Stimulated activated naive B cell treated with anti-CD40 and anti-IgM and Interleukin-4, amounts not matched to agents 10 μg/mL and 1 μg/mL and 100 μg/mL, for 72 hours (primary cell): ENCODE measurements around the gene TMEM181.
"Not testable (repeated sequence)": the region's sequence is repeated elsewhere in the genome, so short reads cannot be mapped to it uniquely, and the experiment has no call there.

ENCODE experiments used
- ATAC-seq, 2 donors: fragments of 150-1000 bp; cut with Tn5 transposase; replicated peaks; 2 replicates each; pipeline ENCODE4 v1.10.0; 2021; ENCODE audit warnings: moderate library complexity in 1 of 2
- DNase-seq: peaks from one replicate; pipeline ENCODE4 v3.0.0; 2021
- H3K27ac Mint-ChIP-seq: one replicate; pipeline ENCODE4 v1.8.0; 2022; ENCODE audit warnings: mild to moderate bottlenecking, mixed read lengths
- H3K27me3 Mint-ChIP-seq, 2 donors: one replicate each; pipeline ENCODE4 v1.8.0; 2022; ENCODE audit warnings: mixed read lengths in 2 of 2
- H3K36me3 Mint-ChIP-seq, 2 donors: one replicate each; pipeline ENCODE4 v1.8.0; 2022; ENCODE audit warnings: mixed read lengths in 2 of 2, mild to moderate bottlenecking in 1 of 2
- H3K4me1 Mint-ChIP-seq, 2 donors: one replicate each; pipeline ENCODE4 v1.8.0; 2022; ENCODE audit warnings: mixed read lengths in 2 of 2, mild to moderate bottlenecking in 1 of 2
- H3K4me3 Mint-ChIP-seq, 2 donors: one replicate each; pipeline ENCODE4 v1.8.0; 2022; ENCODE audit warnings: mild to moderate bottlenecking in 2 of 2, mixed read lengths in 2 of 2, moderate library complexity in 1 of 2
- H3K9me3 Mint-ChIP-seq, 2 donors: one replicate each; pipeline ENCODE4 v1.8.0; 2022; ENCODE audit warnings: mixed read lengths in 2 of 2, mild to moderate bottlenecking in 1 of 2

Gene TMEM181

GRCh38 chr6:158660333-158660754, 100.5 kb downstream of the TMEM181 start:
- Mint-ChIP-seq H3K27ac (no peak overlapping the region), H3K4me1 (peaks cover 10 to 30% of the 10 kb centered on the region in 2 donors), H3K9me3 (no peaks in the 10 kb centered on the region), H3K27me3 (peaks cover 22 to 34% of the 10 kb centered on the region in 2 donors), H3K4me3 (no peak overlapping the region), H3K36me3 (peaks cover 9 to 33% of the 10 kb centered on the region in 2 donors)
- no peak for DNase-seq
- ATAC-seq = peak; percentile 71 to 81

- Mint-ChIP-seq H3K36me3 (peaks cover 3 to 25% of the 10 kb centered on the region in 2 donors), H3K4me3 (no peak overlapping the region), H3K9me3 (no peaks in the 10 kb centered on the region), H3K4me1 (peaks cover 11 to 26% of the 10 kb centered on the region in 2 donors), H3K27ac (no peak overlapping the region), H3K27me3 (peaks cover 13 to 27% of the 10 kb centered on the region in 2 donors)
- ATAC-seq (no peak), DNase-seq (no peak)
Measured at GRCh38 chr6:158661156-158661685, 101.3 kb downstream of the TMEM181 start.

GRCh38 chr6:158662607-158662953, 102.7 kb downstream of the TMEM181 start:
- Mint-ChIP-seq H3K9me3 (no peaks in the 10 kb centered on the region), H3K4me1 (peaks cover 24 to 37% of the 10 kb centered on the region in 2 donors), H3K36me3 (peaks cover 3 to 32% of the 10 kb centered on the region in 2 donors), H3K4me3 (no peak overlapping the region), H3K27me3 (peaks cover 12 to 25% of the 10 kb centered on the region in 2 donors), H3K27ac (no peak overlapping the region)
- ATAC-seq (no peak), DNase-seq (no peak)

DNA sequence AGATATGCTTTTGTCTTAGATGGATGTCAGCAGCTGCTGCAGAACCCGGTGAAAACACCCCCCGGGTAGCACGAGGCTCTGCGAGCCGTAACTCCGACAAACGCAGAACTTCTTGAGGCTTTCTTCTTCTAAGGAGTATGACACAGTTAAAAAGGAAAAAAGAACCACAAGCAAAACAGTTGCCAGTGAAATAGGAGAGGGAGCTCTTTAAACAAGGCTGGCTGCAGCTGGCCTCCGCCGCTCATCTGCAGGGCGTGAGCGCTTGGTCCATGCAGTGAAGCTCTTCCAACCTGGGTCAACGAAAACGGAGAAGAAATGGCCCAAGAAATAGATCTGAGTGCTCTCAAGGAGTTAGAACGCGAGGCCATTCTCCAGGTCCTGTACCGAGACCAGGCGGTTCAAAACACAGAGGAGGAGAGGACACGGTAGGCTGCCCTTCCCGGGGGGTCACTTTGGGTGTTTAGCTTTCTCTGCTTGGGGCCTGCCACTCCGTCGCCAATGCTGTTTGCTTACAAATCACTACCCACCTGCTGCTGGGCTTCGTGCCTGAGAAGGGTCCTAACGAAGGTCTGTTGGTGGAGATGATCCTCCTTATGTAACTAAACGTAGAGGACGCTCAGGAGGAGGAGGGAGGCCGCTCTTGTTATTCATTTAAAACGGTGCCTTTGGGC, 103.2 kb downstream of the TMEM181 start:
- DNase-seq = no peak
- Mint-ChIP-seq H3K27me3 (peaks cover 12 to 25% of the 10 kb centered on the region in 2 donors), H3K36me3 (peaks cover 3 to 35% of the 10 kb centered on the region in 2 donors), H3K27ac (no peak overlapping the region), H3K4me3 (peak overlapping the region in 1 of 2 donors; percentile 3), H3K4me1 (peaks cover 26 to 42% of the 10 kb centered on the region in 2 donors), H3K9me3 (no peaks in the 10 kb centered on the region)
- ATAC-seq = no peak

DNA sequence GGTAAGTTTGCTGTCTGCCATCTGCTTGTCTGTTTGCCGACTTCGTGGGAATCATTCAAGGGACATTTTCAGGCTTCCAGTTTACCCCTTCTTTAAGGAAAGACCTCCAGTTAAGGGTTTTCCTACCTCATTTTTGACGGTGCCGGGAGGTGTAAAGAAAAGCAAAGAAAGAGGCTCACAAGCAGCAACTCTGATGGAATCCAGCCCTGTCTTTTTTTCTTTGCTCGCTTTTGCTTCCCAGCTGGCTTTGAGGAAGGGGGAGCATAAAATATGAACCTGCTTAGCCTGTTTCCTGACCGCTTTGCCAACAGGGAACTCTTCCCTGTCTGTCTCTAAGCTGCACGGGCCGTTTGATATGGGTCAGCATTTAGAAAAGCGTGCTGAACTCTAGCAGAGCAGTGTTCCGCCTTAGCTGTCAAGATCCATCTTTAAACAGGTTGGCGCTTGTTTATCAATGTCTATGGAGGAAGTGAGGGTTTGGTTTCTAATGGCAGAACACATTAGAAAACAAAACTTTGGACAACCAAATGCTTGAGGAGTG, 103.8 kb downstream of the TMEM181 start:
- no peak overlapping the region for H3K4me3 Mint-ChIP-seq
- H3K36me3 Mint-ChIP-seq = peaks cover 5 to 39% of the 10 kb centered on the region in 2 donors
- no peak for ATAC-seq

DNA sequence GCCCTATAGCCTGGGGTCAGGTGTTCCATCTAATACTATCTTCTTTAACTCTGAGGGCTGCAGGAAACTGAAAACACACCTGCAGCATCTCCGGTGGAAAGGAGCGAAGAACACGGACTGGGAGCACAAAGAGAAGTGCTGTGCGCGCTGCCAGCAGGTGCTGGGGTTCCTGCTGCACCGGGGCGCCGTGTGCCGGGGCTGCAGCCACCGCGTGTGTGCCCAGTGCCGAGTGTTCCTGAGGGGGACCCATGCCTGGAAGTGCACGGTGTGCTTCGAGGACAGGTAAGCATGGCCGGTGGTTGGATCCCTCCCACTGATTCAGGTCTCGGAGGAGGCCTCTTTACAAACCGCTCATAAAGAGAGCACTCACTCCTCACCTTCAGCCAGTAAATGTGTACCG, 105.4 kb downstream of the TMEM181 start:
- ATAC-seq (no peak), DNase-seq (no peak)
- no peak overlapping the region for H3K27ac Mint-ChIP-seq
- no peaks in the 10 kb centered on the region for H3K9me3 Mint-ChIP-seq
- peaks cover 12 to 25% of the 10 kb centered on the region in 2 donors for H3K27me3 Mint-ChIP-seq
- H3K4me1 Mint-ChIP-seq = peaks cover 27 to 38% of the 10 kb centered on the region in 2 donors
- H3K36me3 Mint-ChIP-seq = peaks cover 5 to 37% of the 10 kb centered on the region in 2 donors
- H3K4me3 Mint-ChIP-seq = no peak overlapping the region

More for the DNA sequence above, 103.8 kb downstream of the TMEM181 start:
- H3K9me3 Mint-ChIP-seq = no peaks in the 10 kb centered on the region
- no peak overlapping the region for H3K27ac Mint-ChIP-seq
- peaks cover 29 to 47% of the 10 kb centered on the region in 2 donors for H3K4me1 Mint-ChIP-seq
- H3K27me3 Mint-ChIP-seq = peaks cover 12 to 25% of the 10 kb centered on the region in 2 donors
- DNase-seq = no peak

GRCh38 chr6:158666628-158667359, 106.9 kb downstream of the TMEM181 start:
- DNase-seq (peak; percentile 38), ATAC-seq (peak; percentile 86 to 90)
- peaks cover 5 to 37% of the 10 kb centered on the region in 2 donors for H3K36me3 Mint-ChIP-seq
- peak overlapping the region; percentile 94 for H3K27ac Mint-ChIP-seq
- peak overlapping the region; percentile 51 to 63 for H3K4me3 Mint-ChIP-seq
- peaks cover 12 to 25% of the 10 kb centered on the region in 2 donors for H3K27me3 Mint-ChIP-seq
- peaks cover 26 to 35% of the 10 kb centered on the region in 2 donors for H3K4me1 Mint-ChIP-seq
- H3K9me3 Mint-ChIP-seq = no peaks in the 10 kb centered on the region

DNA sequence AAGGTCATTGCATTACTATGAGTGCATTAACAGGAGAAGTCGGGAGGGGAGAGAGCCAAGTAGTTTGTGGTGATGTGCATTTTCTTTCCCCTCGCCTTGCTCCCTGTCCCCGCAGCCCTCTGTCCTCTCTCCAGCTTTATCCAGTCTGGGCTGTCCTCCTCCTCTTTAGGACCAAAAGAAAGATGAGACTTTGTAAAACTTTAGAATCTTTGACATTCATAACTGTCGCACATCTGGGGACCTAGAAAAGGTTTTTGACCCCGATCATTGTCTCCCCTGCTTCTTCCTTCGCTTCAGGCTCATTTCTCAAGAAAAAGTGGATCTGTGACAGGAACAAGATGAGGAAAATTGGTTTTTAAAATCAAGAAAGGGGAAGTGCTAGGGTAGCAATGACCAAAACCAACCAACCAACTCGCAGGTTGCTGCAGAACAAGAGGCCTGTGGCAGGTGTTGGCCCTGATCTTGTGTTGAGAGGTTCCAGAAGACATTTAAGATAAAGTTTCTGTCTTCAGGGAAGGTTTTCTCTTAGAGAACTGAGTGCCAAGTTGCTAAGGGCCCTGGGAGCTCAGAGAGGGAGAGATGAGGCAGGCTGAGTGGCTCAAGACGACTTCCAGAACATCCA, 107.6 kb downstream of the TMEM181 start:
- peak; percentile 72 to 82 for ATAC-seq
- peak overlapping the region; percentile 94 for H3K27ac Mint-ChIP-seq
- peak; percentile 34 for DNase-seq
- H3K27me3 Mint-ChIP-seq = peaks cover 12 to 25% of the 10 kb centered on the region in 2 donors
- peaks cover 5 to 37% of the 10 kb centered on the region in 2 donors for H3K36me3 Mint-ChIP-seq
- peaks cover 26 to 35% of the 10 kb centered on the region in 2 donors for H3K4me1 Mint-ChIP-seq
- peak overlapping the region; percentile 51 to 63 for H3K4me3 Mint-ChIP-seq
- H3K9me3 Mint-ChIP-seq = no peaks in the 10 kb centered on the region

DNA sequence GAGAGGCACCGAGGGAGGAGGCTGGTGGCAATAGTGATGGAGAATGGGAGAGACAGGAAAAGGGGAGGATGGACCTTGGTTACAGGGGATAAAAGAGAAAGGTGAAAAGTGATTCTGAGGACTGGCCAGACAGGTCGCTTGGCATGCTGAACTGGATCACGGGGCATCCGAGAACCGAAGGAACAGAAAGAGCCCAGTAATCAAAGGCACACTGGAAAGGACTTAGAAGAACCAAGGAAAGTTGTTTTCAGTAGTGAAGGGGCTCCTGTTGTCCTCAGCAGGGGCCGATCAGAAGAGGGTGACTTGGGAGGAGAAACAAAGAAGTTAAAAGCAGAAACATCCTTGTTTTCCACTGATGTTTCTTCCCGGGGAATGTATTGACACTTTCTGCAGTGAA, 108.8 kb downstream of the TMEM181 start:
- Mint-ChIP-seq H3K4me3 (no peak overlapping the region), H3K27ac (peak overlapping the region; percentile 70), H3K9me3 (no peaks in the 10 kb centered on the region), H3K27me3 (peaks cover 5 to 16% of the 10 kb centered on the region in 2 donors), H3K4me1 (peaks cover 22 to 27% of the 10 kb centered on the region in 2 donors), H3K36me3 (peaks cover 1 to 29% of the 10 kb centered on the region in 2 donors)
- no peak for ATAC-seq
- DNase-seq = no peak

GRCh38 chr6:158669145-158670035, 109.5 kb downstream of the TMEM181 start:
- H3K27ac Mint-ChIP-seq = peak overlapping the region; percentile 82
- no peaks in the 10 kb centered on the region for H3K9me3 Mint-ChIP-seq
- H3K4me1 Mint-ChIP-seq = peaks cover 22 to 27% of the 10 kb centered on the region in 2 donors
- ATAC-seq (no peak), DNase-seq (no peak)
- H3K4me3 Mint-ChIP-seq = no peak overlapping the region
- peaks cover 5 to 34% of the 10 kb centered on the region in 2 donors for H3K36me3 Mint-ChIP-seq
- H3K27me3 Mint-ChIP-seq = peaks cover 5 to 19% of the 10 kb centered on the region in 2 donors

DNA sequence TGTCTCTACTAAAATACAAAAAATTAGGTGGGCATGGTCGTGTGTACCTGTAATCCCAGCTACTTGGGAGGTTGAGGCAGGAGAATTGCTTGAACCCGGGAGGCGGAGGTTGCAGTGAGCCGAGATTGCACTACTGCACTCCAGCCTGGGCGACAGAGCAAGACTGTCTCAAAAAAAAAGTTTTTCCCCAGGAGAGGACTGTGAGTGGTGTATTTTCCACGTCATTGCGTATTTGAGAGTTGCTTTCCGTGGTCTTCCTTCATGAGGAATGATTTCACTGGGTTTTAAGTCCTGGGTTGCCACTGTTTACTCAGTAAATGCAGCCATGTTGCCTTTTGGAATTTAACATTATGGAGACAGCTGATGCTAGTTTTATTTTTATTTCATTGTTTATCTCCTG, 112.2 kb downstream of the TMEM181 start:
- ATAC-seq, H3K9me3 Mint-ChIP-seq, DNase-seq, H3K4me3 Mint-ChIP-seq, H3K27ac Mint-ChIP-seq, H3K27me3 Mint-ChIP-seq: not testable (repeated sequence)
- Mint-ChIP-seq H3K36me3 (peaks cover 5 to 26% of the 10 kb centered on the region in 2 donors), H3K4me1 (peaks cover 11 to 17% of the 10 kb centered on the region in 2 donors)

GRCh38 chr6:158672726-158673125, 112.8 kb downstream of the TMEM181 start:
- ATAC-seq (no peak), DNase-seq (no peak)
- H3K36me3 Mint-ChIP-seq = peaks cover 5 to 22% of the 10 kb centered on the region in 2 donors
- no peak overlapping the region for H3K4me3 Mint-ChIP-seq
- H3K9me3 Mint-ChIP-seq = no peaks in the 10 kb centered on the region
- H3K27me3 Mint-ChIP-seq = peaks cover 0 to 9% of the 10 kb centered on the region in 2 donors
- H3K4me1 Mint-ChIP-seq = peaks cover 5 to 10% of the 10 kb centered on the region in 2 donors
- no peak overlapping the region for H3K27ac Mint-ChIP-seq
